Peyer's patch (tissue), 4 donors: ENCODE results near the gene VCAM1. TPM values are rescaled to one million over a fixed set of nuclear protein-coding genes. Genes with fewer than 3 reads are reported as not detected.

ENCODE experiments used
- DNase-seq, 3 donors: peaks; one replicate each; pipeline ENCODE4 v3.0.0-alpha.2; 2017 to 2019
- H3K27ac ChIP-seq, 4 donors: fragments of 200-600 bp; sonication (generic); one replicate each; pipeline ENCODE4 v1.5.1; 2016 to 2019
- H3K27me3 ChIP-seq, 2 donors: fragments of 200-600 bp; sonication (generic); one replicate each; pipeline ENCODE4 v1.5.1; 2019
- H3K36me3 ChIP-seq, 3 donors: fragments of 200-600 bp; sonication (generic); one replicate each; pipeline ENCODE4 v1.5.1; 2016 to 2019
- H3K4me1 ChIP-seq, 4 donors: fragments of 200-600 bp; sonication (generic); one replicate each; pipeline ENCODE4 v1.5.1; 2016 to 2019
- H3K4me3 ChIP-seq, 4 donors: fragments of 200-600 bp; sonication (generic); 1 replicate in 3 of 4; 2 replicates in 1 of 4; pipeline ENCODE4 v1.5.1; 2016 to 2019; ENCODE audit warnings: mild to moderate bottlenecking in 1 of 4
- H3K9me3 ChIP-seq, 4 donors: fragments of 200-600 bp; sonication (generic); one replicate each; pipeline ENCODE4 v1.5.1; 2016 to 2019; ENCODE audit warnings: mild to moderate bottlenecking in 1 of 4
- POLR2A ChIP-seq, 2 donors: fragments of 450-650 bp; IDR thresholded peaks; one replicate each; pipeline ENCODE4 v1.5.1; 2017; ENCODE audit warnings: antibody characterized with exemption in 2 of 2, mild to moderate bottlenecking in 2 of 2, moderate library complexity in 2 of 2
- total RNA-seq, 4 donors: library from RNA; depleted of rRNA; stranded (reverse); fragments of >200 nt; gene quantifications; one replicate each; pipeline ENCODE4 v1.1.0, GENCODE V29; 2016
- TF ChIP-seq, protein P1 (sequence below), 6 experiments: fragments of 450-650 bp in 4 of 6; fragments of 200-600 bp in 2 of 6; sonication (generic) in 1 of 6; IDR thresholded peaks; one replicate each; pipeline ENCODE4 v1.5.1; 2017 to 2019; ENCODE audit warnings: antibody characterized with exemption in 6 of 6, mild to moderate bottlenecking in 3 of 6, moderate library complexity in 1 of 6

VCAM1 gene
- total RNA-seq, 4 donors from 2014 or later, result 0.88 to 9.1 (median 2.7) TPM

DNA sequence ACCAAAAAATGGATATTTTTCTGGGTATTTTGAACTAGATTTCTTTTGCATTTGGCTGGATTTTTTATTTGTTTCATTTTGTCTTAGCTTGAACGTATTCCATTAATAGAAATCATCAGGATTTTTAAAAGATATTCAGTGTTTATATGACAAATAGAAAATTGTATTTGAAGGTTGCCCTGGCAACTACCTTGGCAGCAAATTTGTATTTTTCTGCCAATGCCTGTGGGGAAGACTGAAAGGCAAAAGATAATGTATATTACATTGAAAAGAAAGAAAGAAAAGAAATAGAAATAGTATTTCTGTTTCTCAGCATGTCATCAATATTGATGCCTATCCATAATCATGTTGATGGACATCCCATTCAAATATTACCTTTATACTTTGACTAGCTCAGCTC, 16.8 kb downstream of the VCAM1 start:
- H3K9me3 ChIP-seq, result no peaks in the 10 kb centered on the region
- no peak overlapping the region for H3K27ac ChIP-seq
- no peak for DNase-seq
- H3K36me3 ChIP-seq, result no peaks in the 10 kb centered on the region
- H3K27me3 ChIP-seq, result no peaks in the 10 kb centered on the region
- no peaks in the 10 kb centered on the region for H3K4me1 ChIP-seq
- TF ChIP-seq POLR2A (IDR thresholded peaks at IDR 0.05), result no peak
- TF ChIP-seq, protein P1, sequence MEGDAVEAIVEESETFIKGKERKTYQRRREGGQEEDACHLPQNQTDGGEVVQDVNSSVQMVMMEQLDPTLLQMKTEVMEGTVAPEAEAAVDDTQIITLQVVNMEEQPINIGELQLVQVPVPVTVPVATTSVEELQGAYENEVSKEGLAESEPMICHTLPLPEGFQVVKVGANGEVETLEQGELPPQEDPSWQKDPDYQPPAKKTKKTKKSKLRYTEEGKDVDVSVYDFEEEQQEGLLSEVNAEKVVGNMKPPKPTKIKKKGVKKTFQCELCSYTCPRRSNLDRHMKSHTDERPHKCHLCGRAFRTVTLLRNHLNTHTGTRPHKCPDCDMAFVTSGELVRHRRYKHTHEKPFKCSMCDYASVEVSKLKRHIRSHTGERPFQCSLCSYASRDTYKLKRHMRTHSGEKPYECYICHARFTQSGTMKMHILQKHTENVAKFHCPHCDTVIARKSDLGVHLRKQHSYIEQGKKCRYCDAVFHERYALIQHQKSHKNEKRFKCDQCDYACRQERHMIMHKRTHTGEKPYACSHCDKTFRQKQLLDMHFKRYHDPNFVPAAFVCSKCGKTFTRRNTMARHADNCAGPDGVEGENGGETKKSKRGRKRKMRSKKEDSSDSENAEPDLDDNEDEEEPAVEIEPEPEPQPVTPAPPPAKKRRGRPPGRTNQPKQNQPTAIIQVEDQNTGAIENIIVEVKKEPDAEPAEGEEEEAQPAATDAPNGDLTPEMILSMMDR (IDR thresholded peaks at IDR 0.05), result no peak
- H3K4me3 ChIP-seq, result no peak overlapping the region

- no peaks in the 10 kb centered on the region for H3K4me1 ChIP-seq
- no peak overlapping the region for H3K4me3 ChIP-seq
- no peaks in the 10 kb centered on the region for H3K36me3 ChIP-seq
- no peaks in the 10 kb centered on the region for H3K9me3 ChIP-seq
- DNase-seq, result no peak
- H3K27ac ChIP-seq, result no peak overlapping the region
- no peaks in the 10 kb centered on the region for H3K27me3 ChIP-seq
- TF ChIP-seq, protein P1 (IDR thresholded peaks at IDR 0.05), result no peak
- no peak for TF ChIP-seq POLR2A (IDR thresholded peaks at IDR 0.05)
Observed at GRCh38 chr1:100736746-100737145, 17.2 kb downstream of the VCAM1 start.

DNA sequence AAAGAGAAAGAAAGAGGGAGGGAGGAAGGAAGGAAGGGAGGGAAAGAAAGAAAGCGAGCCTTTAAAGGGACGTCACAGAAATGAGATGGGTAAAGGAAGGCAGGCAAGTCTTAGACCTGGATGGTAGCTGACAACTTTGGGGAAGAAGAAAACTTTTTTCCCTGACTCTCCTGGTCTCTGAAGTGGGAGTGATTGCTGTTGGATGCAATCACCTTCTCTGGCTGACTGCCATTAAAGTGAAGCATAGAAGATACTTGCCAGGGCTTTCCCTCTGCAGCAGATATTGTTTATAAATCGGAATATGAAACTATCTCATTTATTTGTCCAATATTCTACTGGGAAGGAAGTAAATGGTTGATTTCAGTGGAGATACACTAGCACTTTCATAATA, 27.0 kb downstream of the VCAM1 start:
- no peak overlapping the region for H3K4me3 ChIP-seq
- no peak for DNase-seq
- no peaks in the 10 kb centered on the region for H3K36me3 ChIP-seq
- H3K27me3 ChIP-seq, result no peaks in the 10 kb centered on the region
- TF ChIP-seq, protein P1 (IDR thresholded peaks at IDR 0.05), result no peak
- TF ChIP-seq POLR2A (IDR thresholded peaks at IDR 0.05), result no peak
- H3K4me1 ChIP-seq, result no peaks in the 10 kb centered on the region
- no peak overlapping the region for H3K27ac ChIP-seq
- H3K9me3 ChIP-seq, result no peaks in the 10 kb centered on the region

DNA sequence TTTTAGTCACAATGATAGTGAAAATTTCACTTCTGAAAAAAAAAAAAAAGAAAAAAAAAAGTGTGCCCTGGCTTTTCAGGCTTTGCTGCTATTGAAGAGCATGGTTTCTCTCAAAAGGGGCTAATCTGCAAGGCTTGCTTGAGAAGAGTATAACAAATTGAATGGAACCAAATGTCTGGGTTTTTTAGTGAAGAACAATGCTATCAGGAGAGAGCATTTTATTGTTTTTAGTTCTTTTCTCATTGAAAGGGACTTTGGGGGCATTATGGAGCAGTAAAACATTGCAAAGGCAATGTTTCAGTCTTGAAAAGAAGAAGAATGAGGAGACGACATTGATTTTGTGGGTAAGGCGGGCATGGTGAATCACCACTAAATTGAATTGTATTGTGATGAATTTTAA, 28.2 kb downstream of the VCAM1 start:
- Histone ChIP-seq H3K27ac (no peak overlapping the region), H3K9me3 (no peaks in the 10 kb centered on the region), H3K36me3 (no peaks in the 10 kb centered on the region), H3K4me3 (no peak overlapping the region), H3K27me3 (no peaks in the 10 kb centered on the region), H3K4me1 (no peaks in the 10 kb centered on the region)
- DNase-seq, result no peak
- TF ChIP-seq POLR2A (IDR thresholded peaks at IDR 0.05), result no peak
- TF ChIP-seq, protein P1 (IDR thresholded peaks at IDR 0.05), result no peak

DNA sequence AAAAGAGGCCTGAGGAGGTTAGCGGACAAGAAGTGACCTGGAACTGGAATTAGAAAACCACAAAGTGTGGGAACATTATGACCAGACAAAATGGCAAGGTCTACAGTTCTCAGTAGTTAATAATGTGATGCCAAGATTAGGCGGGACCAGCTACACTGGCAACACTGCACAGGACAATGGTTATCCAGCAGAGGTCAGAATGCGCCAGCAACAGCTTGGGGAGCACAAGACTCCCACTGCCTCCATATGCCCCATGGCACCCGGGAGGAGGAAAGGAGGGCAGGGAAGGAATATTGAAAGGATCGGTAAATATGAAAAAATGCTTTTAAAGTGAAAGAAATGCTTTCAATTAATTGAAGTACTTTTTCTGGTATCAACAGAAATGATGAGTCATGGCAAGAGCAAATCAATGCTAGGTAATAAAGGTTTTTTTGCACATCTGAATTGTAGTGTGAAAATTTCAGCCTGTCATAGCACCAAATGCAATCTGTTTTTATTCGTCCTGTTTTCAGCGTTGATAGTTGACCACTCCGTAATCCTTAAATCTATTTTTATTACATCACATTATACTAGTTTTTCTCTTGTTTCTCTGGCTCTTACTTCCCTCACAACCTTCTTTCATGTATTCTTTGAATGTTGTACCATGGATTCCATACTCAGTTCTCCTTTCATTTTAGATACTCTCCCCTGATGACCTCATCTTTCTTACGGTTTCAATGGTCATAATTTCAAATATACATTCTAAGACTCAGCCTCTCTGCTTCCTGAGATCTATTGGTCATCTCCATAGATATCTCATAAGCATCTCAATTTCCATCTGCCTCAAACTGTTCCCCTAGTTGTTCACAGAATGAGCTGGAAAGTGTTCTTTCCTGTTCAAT, 30.7 kb downstream of the VCAM1 start:
- TF ChIP-seq POLR2A (IDR thresholded peaks at IDR 0.05), result no peak
- Histone ChIP-seq H3K9me3 (no peaks in the 10 kb centered on the region), H3K36me3 (no peaks in the 10 kb centered on the region)

DNA sequence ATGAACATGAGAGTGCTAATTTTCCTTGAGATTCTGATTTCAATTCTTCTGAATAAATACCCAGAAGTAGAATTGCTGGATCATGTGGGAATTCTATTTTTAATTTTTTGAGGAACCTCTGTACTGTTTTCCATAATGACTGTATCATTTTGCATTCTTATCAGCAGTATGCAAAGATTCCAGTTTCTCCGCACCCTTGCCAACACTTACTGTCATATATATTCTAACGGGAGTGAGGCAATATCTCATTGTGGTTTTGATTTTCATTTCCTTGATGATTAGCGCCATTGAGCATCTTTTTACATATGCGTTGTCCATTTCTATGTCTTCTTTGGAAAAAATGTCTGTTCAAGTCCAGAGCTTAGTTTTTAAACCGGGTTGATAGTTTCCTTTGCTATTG, 33.2 kb downstream of the VCAM1 start:
- Histone ChIP-seq H3K27ac (no peak overlapping the region), H3K4me3 (no peak overlapping the region), H3K9me3 (no peaks in the 10 kb centered on the region), H3K4me1 (no peaks in the 10 kb centered on the region), H3K27me3 (no peaks in the 10 kb centered on the region), H3K36me3 (no peaks in the 10 kb centered on the region)
- TF ChIP-seq, protein P1 (IDR thresholded peaks at IDR 0.05), result no peak
- TF ChIP-seq POLR2A (IDR thresholded peaks at IDR 0.05), result no peak
- no peak for DNase-seq

More for the DNA sequence above, 30.7 kb downstream of the VCAM1 start:
- H3K4me3 ChIP-seq, result no peak overlapping the region
- H3K4me1 ChIP-seq, result no peaks in the 10 kb centered on the region
- no peak for DNase-seq
- H3K27me3 ChIP-seq, result no peaks in the 10 kb centered on the region
- no peak overlapping the region for H3K27ac ChIP-seq
